Duodenal mucosa (tissue), 2 donors: ENCODE measurements around the gene HRH3.

ENCODE experiments used
- H3K27ac ChIP-seq: one replicate; pipeline ENCODE4 v1.7.0; 2013; ENCODE audit warnings: low read depth, low read length
- H3K27me3 ChIP-seq, 2 donors: one replicate each; pipeline ENCODE4 v1.7.0; 2013; ENCODE audit warnings: low read length in 2 of 2, control low read depth in 1 of 2; ENCODE audit not compliant: insufficient read depth in 2 of 2, control insufficient read depth in 1 of 2
- H3K36me3 ChIP-seq, 2 donors: one replicate each; pipeline ENCODE4 v1.7.0; 2013; ENCODE audit warnings: low read length in 2 of 2, control low read depth in 1 of 2; ENCODE audit not compliant: insufficient read depth in 2 of 2, control insufficient read depth in 1 of 2
- H3K4me1 ChIP-seq, 2 donors: one replicate each; pipeline ENCODE4 v1.7.0; 2013; ENCODE audit warnings: low read length in 2 of 2, control low read depth in 1 of 2; ENCODE audit not compliant: insufficient read depth in 2 of 2, control insufficient read depth in 1 of 2
- H3K4me3 ChIP-seq, 2 donors: one replicate each; pipeline ENCODE4 v1.7.0; 2013; ENCODE audit warnings: low read length in 2 of 2, low read depth in 1 of 2
- H3K9ac ChIP-seq, 2 donors: one replicate each; pipeline ENCODE4 v1.7.0; 2013; ENCODE audit warnings: low read length in 2 of 2, low read depth in 1 of 2
- H3K9me3 ChIP-seq, 2 donors: one replicate each; pipeline ENCODE4 v1.7.0; 2013; ENCODE audit warnings: low read length in 2 of 2, control low read depth in 1 of 2; ENCODE audit not compliant: control insufficient read depth in 1 of 2

Gene HRH3

DNA sequence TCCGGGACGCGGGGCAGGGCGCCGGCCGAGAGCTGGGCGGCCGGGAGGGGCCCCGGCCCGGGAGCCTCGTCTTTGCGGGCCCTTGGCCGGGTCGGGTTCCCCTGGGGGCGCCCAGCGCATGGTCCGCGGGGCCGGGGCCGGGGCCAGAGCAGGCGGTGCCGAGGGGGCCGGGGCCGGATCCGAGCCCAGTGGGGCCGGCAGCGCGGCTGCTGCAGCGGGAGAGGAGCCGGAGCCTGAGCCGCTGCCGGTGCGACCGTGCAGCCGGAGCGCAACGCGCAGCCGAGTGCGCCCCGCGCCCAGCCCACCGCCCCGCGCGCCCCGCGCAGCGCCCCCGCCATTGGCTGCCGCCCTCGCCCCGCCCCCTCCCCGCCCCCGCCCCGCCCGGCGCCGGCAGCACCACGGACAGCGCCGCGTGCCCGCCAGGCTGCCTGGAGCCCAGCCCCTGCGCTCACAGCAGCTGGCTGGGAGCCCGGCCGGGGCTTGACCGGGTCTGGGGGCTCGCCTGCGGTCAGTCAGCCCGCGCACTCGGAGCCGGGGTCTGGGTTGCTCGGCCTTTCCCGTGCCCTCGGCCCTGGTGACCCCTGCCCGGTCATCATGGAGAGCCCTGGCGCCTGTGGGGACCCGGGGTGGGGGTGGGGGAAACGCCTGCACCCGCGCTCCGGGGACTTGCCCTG, at the start of gene HRH3:
TSS of gene HRH3 (minus strand) at position 287 of the 674 bp plus-strand sequence. CDS start 308 bp downstream, outside the sequence.
- Histone ChIP-seq H3K4me3 (no peak within 1 kb of the TSS), H3K27me3 (peaks cover 36 to 49% of the 10 kb centered on the region in 2 donors)

DNA sequence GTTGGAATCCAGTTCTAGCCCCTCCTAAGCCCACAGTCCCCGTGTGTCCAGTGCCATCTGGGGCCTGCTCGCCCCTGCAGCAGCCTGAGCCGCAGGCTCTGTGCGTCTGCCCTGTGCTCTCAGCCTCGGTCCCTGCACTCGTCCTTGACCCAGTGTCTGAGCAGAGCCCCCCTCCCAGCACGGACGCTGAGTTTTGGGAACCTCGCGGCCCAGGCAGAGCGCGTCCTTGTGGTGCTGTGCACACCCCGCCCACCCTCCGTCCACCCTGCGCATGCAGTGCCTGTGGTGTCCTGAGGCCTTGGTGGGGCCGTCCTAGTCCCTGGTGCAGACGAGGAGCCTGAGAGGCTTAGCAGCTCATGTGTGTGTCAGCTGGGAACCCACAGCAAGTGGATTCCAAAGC, 49.8 kb upstream of the HRH3 start:
- H3K9ac ChIP-seq: no peak overlapping the region
- H3K4me3 ChIP-seq: no peak overlapping the region
- H3K4me1 ChIP-seq: no peaks in the 10 kb centered on the region
- H3K36me3 ChIP-seq: peaks cover 50 to 80% of the 10 kb centered on the region in 2 donors
- H3K27me3 ChIP-seq: no peaks in the 10 kb centered on the region
- H3K9me3 ChIP-seq: no peaks in the 10 kb centered on the region
- no peak overlapping the region for H3K27ac ChIP-seq

More for the DNA sequence above, at the start of gene HRH3:
- no peak within 1 kb of the TSS for H3K9ac ChIP-seq
- H3K4me1 ChIP-seq: peaks cover 0 to 4% of the 10 kb centered on the region in 2 donors
- H3K27ac ChIP-seq: no peak within 1 kb of the TSS
- H3K9me3 ChIP-seq: no peaks in the 10 kb centered on the region
- no peaks in the 10 kb centered on the region for H3K36me3 ChIP-seq

DNA sequence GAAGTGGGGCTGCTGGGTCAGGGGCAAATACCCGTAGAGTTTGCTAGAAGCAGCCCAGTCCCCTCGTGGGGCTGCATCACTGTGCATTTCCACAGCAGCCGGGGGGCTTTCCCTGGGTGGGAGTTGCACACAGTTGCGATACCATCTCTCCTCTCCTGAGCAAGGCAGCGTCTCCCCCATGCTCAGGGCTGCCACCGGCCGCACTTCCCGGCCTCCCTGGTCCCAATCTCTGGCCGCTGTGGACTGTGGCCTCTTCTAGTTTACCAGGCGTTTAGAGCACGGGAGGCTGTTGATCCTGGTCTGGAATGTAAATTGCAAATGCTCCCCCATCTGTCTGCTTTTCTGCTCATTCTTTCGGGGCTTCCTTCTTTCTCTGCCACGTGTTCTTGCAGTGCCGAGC, 49.3 kb upstream of the HRH3 start:
- Histone ChIP-seq H3K27ac (no peak overlapping the region), H3K4me3 (no peak overlapping the region), H3K9me3 (peaks cover 0 to 2% of the 10 kb centered on the region in 2 donors), H3K4me1 (no peaks in the 10 kb centered on the region), H3K9ac (no peak overlapping the region), H3K27me3 (no peaks in the 10 kb centered on the region), H3K36me3 (peaks cover 49 to 80% of the 10 kb centered on the region in 2 donors)

DNA sequence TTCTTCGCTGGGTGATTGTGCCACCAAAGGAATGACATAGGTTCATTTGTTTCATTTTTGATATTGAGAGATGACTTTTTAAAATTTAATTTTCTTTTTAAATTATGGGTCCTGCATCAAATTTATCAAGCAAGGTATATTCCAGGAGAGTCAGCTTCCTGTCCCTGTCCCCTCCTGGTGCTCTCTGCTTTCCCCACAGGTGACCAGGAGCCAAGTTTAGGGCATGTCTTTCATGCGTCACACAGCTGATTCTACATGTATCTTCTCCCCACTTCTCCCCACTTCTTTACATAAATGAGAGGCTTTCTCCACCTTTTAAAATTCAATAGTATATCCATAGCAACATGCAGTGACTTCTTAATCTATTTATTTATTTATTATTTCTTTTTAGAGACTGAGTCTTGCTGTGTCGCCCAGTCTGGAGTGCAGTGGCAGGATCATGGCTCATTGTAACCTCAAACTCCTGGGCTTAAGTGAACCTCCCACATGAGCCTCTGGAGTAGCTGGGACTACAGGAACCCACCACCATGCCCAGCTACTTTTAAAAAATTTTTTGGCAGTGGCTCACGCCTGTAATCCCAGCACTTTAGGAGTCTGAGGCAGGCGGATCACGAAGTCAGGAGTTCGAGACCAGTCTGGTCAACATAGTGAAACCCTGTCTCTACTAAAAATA, 48.3 kb upstream of the HRH3 start:
- no peak overlapping the region for H3K9ac ChIP-seq
- peaks cover 49 to 78% of the 10 kb centered on the region in 2 donors for H3K36me3 ChIP-seq
- no peaks in the 10 kb centered on the region for H3K4me1 ChIP-seq
- H3K27me3 ChIP-seq: no peaks in the 10 kb centered on the region
- H3K27ac ChIP-seq: no peak overlapping the region
- H3K9me3 ChIP-seq: peaks cover 0 to 2% of the 10 kb centered on the region in 2 donors
- no peak overlapping the region for H3K4me3 ChIP-seq

DNA sequence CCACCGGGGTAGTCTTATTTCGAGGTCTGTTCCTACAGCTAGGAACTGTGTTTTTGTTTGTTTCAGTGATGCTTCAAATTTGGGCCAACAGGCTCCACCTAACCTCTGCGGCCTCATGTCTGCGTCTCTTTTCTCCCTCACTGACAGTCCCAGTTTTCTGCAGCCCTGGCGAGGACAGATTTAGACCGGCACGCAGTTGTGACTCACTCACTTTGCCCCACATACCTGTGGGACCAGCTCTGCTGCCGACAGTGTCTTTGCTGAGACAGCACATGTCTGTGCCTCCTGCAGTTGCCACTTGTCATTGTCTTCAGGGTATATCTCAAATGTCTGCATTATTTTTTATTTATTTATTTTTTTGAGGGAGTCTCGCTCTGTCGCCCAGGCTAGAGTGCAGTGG, 47.5 kb upstream of the HRH3 start:
- Histone ChIP-seq H3K27ac (no peak overlapping the region), H3K4me3 (no peak overlapping the region), H3K4me1 (no peaks in the 10 kb centered on the region), H3K9ac (no peak overlapping the region), H3K9me3 (peaks cover 0 to 2% of the 10 kb centered on the region in 2 donors), H3K36me3 (peaks cover 48 to 77% of the 10 kb centered on the region in 2 donors), H3K27me3 (no peaks in the 10 kb centered on the region)

- no peak overlapping the region for H3K27ac ChIP-seq
- no peaks in the 10 kb centered on the region for H3K27me3 ChIP-seq
- H3K36me3 ChIP-seq: peaks cover 43 to 77% of the 10 kb centered on the region in 2 donors
- H3K9me3 ChIP-seq: peaks cover 0 to 2% of the 10 kb centered on the region in 2 donors
- H3K9ac ChIP-seq: no peak overlapping the region
- no peak overlapping the region for H3K4me3 ChIP-seq
- H3K4me1 ChIP-seq: no peaks in the 10 kb centered on the region
These were observed 46.8 kb upstream of the HRH3 start for GRCh38 chr20:62266851-62267250.

DNA sequence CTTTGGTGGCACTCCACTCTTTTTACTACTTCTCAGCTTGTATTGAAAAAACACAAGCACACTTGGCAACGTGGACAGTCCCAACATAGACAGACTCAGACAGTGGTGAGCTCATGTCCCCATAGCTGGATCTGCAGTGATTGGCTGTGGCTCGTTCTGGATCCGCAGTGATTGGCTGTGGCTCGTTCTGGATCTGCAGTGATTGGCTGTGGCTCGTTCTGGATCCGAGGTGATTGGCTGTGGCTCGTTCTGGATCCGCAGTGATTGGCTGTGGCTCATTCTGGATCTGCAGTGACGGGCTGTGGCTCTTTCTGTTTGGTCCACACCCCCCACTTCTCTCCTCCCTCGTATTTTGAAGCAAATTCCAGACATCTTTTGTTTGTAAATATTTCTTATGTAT, 46.3 kb upstream of the HRH3 start:
- Histone ChIP-seq H3K9me3 (peaks cover 0 to 2% of the 10 kb centered on the region in 2 donors), H3K4me3 (no peak overlapping the region), H3K9ac (no peak overlapping the region), H3K27ac (no peak overlapping the region), H3K27me3 (no peaks in the 10 kb centered on the region), H3K4me1 (no peaks in the 10 kb centered on the region), H3K36me3 (peaks cover 43 to 77% of the 10 kb centered on the region in 2 donors)

- Histone ChIP-seq H3K36me3 (peaks cover 40 to 79% of the 10 kb centered on the region in 2 donors), H3K4me3 (no peak overlapping the region), H3K9ac (no peak overlapping the region), H3K4me1 (no peaks in the 10 kb centered on the region), H3K27me3 (no peaks in the 10 kb centered on the region), H3K9me3 (peaks cover 0 to 2% of the 10 kb centered on the region in 2 donors), H3K27ac (no peak overlapping the region)
These were observed 45.3 kb upstream of the HRH3 start for GRCh38 chr20:62265365-62265764.

GRCh38 chr20:62263396-62263795, 43.3 kb upstream of the HRH3 start:
- Histone ChIP-seq H3K9me3 (peaks cover 0 to 2% of the 10 kb centered on the region in 2 donors), H3K4me1 (no peaks in the 10 kb centered on the region), H3K27ac (no peak overlapping the region), H3K9ac (no peak overlapping the region), H3K36me3 (peaks cover 43 to 86% of the 10 kb centered on the region in 2 donors), H3K4me3 (no peak overlapping the region), H3K27me3 (no peaks in the 10 kb centered on the region)

DNA sequence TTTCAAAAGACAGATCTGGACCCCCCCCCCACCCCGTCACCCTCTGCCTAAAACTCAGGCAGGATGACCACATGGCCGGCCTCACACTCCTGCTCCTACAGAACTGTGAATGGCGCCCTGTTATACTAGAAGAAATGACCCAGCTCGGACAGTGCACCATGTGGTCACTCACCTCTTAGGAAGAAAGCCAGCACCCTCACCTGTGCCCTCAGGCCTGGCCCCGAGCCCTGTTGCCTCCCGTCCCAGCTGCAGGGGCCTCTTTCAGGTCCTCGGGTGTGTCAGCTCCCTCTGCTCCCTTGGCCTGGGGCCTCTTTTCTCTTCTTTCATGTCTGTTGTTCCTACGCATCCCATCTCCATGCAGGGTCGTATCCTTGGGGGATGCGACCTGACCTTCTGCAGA, 42.0 kb upstream of the HRH3 start:
- no peak overlapping the region for H3K9ac ChIP-seq
- peaks cover 37 to 90% of the 10 kb centered on the region in 2 donors for H3K36me3 ChIP-seq
- no peak overlapping the region for H3K27ac ChIP-seq
- no peaks in the 10 kb centered on the region for H3K27me3 ChIP-seq
- H3K4me3 ChIP-seq: no peak overlapping the region
- H3K9me3 ChIP-seq: peaks cover 0 to 2% of the 10 kb centered on the region in 2 donors
- no peaks in the 10 kb centered on the region for H3K4me1 ChIP-seq
